Astrocyte (in vitro differentiated cells and primary cell): ENCODE data around the gene MIB2.

Experiments used
- EZH2 ChIP-seq: IDR thresholded peaks from 2 replicates; pipeline ENCODE4 v1.6.1; 2012; ENCODE audit warnings: mild to moderate bottlenecking, low read length, inconsistent platforms; ENCODE audit not compliant: insufficient read depth
- TF ChIP-seq, protein P1 (sequence below): IDR thresholded peaks from 2 replicates; pipeline ENCODE4 v1.5.1; 2011; ENCODE audit warnings: low read depth, mild to moderate bottlenecking, inconsistent platforms, low read length, moderate library complexity; ENCODE audit not compliant: insufficient read depth

DNA sequence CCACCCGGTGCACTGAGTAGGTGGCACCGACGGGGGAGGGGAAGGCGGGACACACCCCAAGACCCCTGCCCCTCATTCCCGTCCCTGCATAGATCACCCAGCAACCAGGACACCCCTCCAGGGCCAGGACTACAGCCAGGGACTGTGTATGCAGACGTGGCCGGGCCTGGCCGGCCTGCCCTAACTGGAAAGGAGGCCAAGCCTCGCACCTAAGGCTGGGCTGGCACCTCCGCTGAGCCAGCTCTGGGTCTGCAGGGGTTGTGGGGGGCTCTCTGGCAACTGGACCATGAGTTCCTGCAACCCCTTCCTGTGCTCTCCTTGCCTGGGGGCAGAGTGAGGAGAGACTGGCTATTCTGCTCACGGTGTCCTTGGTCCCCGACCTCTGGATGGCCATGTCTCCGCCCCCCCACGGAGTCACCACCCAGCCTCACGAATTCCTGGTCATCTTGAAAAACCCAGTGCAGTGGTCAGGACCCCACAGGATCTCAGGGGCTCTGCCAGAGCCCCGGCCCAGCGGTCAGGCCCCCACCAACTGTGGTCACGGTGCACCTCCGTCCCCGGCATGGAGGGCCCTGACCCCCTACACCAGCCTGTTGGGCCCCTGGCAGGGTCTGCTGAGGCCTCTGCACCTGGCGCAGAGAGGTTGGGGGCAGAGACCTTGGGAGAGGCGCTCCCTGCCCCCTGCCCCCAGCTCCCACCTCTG is 14.3 kb upstream of the MIB2 start:
- TF ChIP-seq, protein P1, sequence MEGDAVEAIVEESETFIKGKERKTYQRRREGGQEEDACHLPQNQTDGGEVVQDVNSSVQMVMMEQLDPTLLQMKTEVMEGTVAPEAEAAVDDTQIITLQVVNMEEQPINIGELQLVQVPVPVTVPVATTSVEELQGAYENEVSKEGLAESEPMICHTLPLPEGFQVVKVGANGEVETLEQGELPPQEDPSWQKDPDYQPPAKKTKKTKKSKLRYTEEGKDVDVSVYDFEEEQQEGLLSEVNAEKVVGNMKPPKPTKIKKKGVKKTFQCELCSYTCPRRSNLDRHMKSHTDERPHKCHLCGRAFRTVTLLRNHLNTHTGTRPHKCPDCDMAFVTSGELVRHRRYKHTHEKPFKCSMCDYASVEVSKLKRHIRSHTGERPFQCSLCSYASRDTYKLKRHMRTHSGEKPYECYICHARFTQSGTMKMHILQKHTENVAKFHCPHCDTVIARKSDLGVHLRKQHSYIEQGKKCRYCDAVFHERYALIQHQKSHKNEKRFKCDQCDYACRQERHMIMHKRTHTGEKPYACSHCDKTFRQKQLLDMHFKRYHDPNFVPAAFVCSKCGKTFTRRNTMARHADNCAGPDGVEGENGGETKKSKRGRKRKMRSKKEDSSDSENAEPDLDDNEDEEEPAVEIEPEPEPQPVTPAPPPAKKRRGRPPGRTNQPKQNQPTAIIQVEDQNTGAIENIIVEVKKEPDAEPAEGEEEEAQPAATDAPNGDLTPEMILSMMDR: no peak
- TF ChIP-seq EZH2: no peak
